SK-N-SH (cell line): Measurements from ENCODE around the gene OGDHL. TPM values are rescaled to one million over a fixed set of nuclear protein-coding genes. Genes with fewer than 3 reads are reported as not detected.

ENCODE experiments used
- CTCF ChIA-PET: fragments of 300-600, 350-600 bp; formaldehyde crosslinking; extraction: SDS; loops from one replicate; lab custom pipeline; 2021; lab: Yijun Ruan, JAX
- POLR2A ChIA-PET: fragments of 350-600 bp; sonication (Branson Sonifier 250); formaldehyde crosslinking; extraction: SDS; loops from one replicate; lab custom pipeline; 2020; ENCODE audit warnings: antibody characterized with exemption, inconsistent platforms; lab: Yijun Ruan, JAX
- DNase-seq: peaks from one replicate; pipeline ENCODE4 v3.0.0; 2012
- H2AFZ ChIP-seq: fragments of 200-600 bp; sonication (generic); 2 replicates; pipeline ENCODE4 v1.8.1; 2016; ENCODE audit warnings: antibody characterized with exemption, mild to moderate bottlenecking, low read depth
- H3F3A ChIP-seq: fragments of 200-600 bp; sonication (generic); replicated peaks from 2 replicates; pipeline ENCODE3; 2016; ENCODE audit warnings: antibody characterized with exemption, mild to moderate bottlenecking; ENCODE audit not compliant: insufficient read depth
- H3K27ac ChIP-seq, 2 experiments: fragments of 200-500 bp in 1 of 2; fragments of 200-600 bp in 1 of 2; sonication (Bioruptor generic) in 1 of 2; sonication (generic), shearing (Covaris generic) in 1 of 2; 2 replicates each; pipeline versions ENCODE4 v1.5.1 to v1.6.1; 2014 to 2016; ENCODE audit warnings: low read depth in 2 of 2, inconsistent platforms in 1 of 2, low read length in 1 of 2, mild to moderate bottlenecking in 1 of 2, mixed read lengths in 1 of 2
- H3K27me3 ChIP-seq: fragments of 200-600 bp; sonication (generic), shearing (Covaris generic); 2 replicates; pipeline ENCODE4 v1.6.1; 2016; ENCODE audit warnings: mixed run types; ENCODE audit not compliant: insufficient read depth
- H3K36me3 ChIP-seq, 2 experiments: fragments of 200-500 bp in 1 of 2; fragments of 200-600 bp in 1 of 2; sonication (Bioruptor generic) in 1 of 2; sonication (generic) in 1 of 2; replicated peaks in 1 of 2; 2 replicates each; pipeline versions ENCODE3 to v1.5.1; 2014 to 2016; ENCODE audit warnings: low read length in 1 of 2, mild to moderate bottlenecking in 1 of 2; ENCODE audit not compliant: insufficient read depth in 2 of 2, control insufficient read depth in 1 of 2
- H3K4me1 ChIP-seq, 2 experiments: fragments of 200-500 bp in 1 of 2; fragments of 200-600 bp in 1 of 2; sonication (Bioruptor generic) in 1 of 2; sonication (generic), shearing (Covaris generic) in 1 of 2; 2 replicates each; pipeline versions ENCODE4 v1.5.1 to v1.6.1; 2014 to 2016; ENCODE audit warnings: low read depth in 1 of 2, low read length in 1 of 2, mixed run types in 1 of 2; ENCODE audit not compliant: insufficient read depth in 2 of 2, control insufficient read depth in 1 of 2
- H3K4me2 ChIP-seq: fragments of 200-600 bp; sonication (generic), shearing (Covaris generic); 2 replicates; pipeline ENCODE4 v1.6.1; 2017; ENCODE audit warnings: mixed run types
- H3K4me3 ChIP-seq, 2 experiments: fragments of 200-500 bp in 1 of 2; fragments of 200-600 bp in 1 of 2; sonication (Bioruptor generic) in 1 of 2; sonication (generic), shearing (Covaris generic) in 1 of 2; 2 replicates each; pipeline versions ENCODE4 v1.5.1 to v1.8.1; 2014 to 2016; ENCODE audit warnings: low read depth in 2 of 2, inconsistent platforms in 1 of 2, low read length in 1 of 2, mild to moderate bottlenecking in 1 of 2, mixed read lengths in 1 of 2, moderate library complexity in 1 of 2
- H3K79me2 ChIP-seq: fragments of 200-600 bp; sonication (generic); 2 replicates; pipeline ENCODE4 v1.8.1; 2017; ENCODE audit warnings: mild to moderate bottlenecking; ENCODE audit not compliant: insufficient read depth
- H3K9ac ChIP-seq: fragments of 200-600 bp; sonication (generic); 2 replicates; pipeline ENCODE4 v1.6.1; 2017; ENCODE audit warnings: mixed run types
- H3K9me2 ChIP-seq: fragments of 200-600 bp; sonication (generic); 2 replicates; pipeline ENCODE4 v1.6.1; 2017; ENCODE audit warnings: mixed run types
- H3K9me3 ChIP-seq: fragments of 200-600 bp; sonication (generic); 2 replicates; pipeline ENCODE4 v1.6.1; 2017; ENCODE audit warnings: mixed run types, mild to moderate bottlenecking, moderate library complexity
- H4K20me1 ChIP-seq: fragments of 200-600 bp; sonication (generic); 2 replicates; pipeline ENCODE4 v1.6.1; 2017; ENCODE audit warnings: mild to moderate bottlenecking, mixed run types; ENCODE audit not compliant: insufficient read depth
- FOXJ3 ChIP-seq: sonication (generic); formaldehyde crosslinking; IDR thresholded peaks from 2 replicates; pipeline ENCODE4 v1.5.1; 2020; ENCODE audit warnings: mild to moderate bottlenecking, missing genetic modification reagents
- FOXM1 ChIP-seq: IDR thresholded peaks from 2 replicates; pipeline ENCODE4 v1.4.0; 2012; ENCODE audit warnings: low read depth, mild to moderate bottlenecking
- GATA2 ChIP-seq: sonication (generic); formaldehyde crosslinking; IDR thresholded peaks from 2 replicates; pipeline ENCODE4 v1.5.0; 2020; ENCODE audit warnings: mild to moderate bottlenecking, missing genetic modification reagents
- IRF3 ChIP-seq: fragments of 150-350 bp; IDR thresholded peaks from 2 replicates; pipeline ENCODE4 v1.6.1; 2016; ENCODE audit warnings: mild to moderate bottlenecking, low read depth, low read length
- MAX ChIP-seq: IDR thresholded peaks from 2 replicates; pipeline ENCODE4 v1.4.0; 2012; ENCODE audit warnings: low read depth
- MXI1 ChIP-seq: IDR thresholded peaks from 2 replicates; pipeline ENCODE4 v1.6.1; 2012; ENCODE audit warnings: mild to moderate bottlenecking, low read depth, low read length, improper control_type of control experiment
- NRF1 ChIP-seq: IDR thresholded peaks from 2 replicates; pipeline ENCODE4 v1.6.1; 2012; ENCODE audit warnings: low read depth, mild to moderate bottlenecking, low read length
- REST ChIP-seq: IDR thresholded peaks from 2 replicates; pipeline ENCODE4 v1.6.1; 2012; ENCODE audit warnings: mild to moderate bottlenecking, low read depth, low read length, moderate library complexity
- SIN3A ChIP-seq: IDR thresholded peaks from 2 replicates; pipeline ENCODE4 v1.6.1; 2012; ENCODE audit warnings: low read depth, mild to moderate bottlenecking, low read length, moderate library complexity, borderline replicate concordance
- SMC3 ChIP-seq: IDR thresholded peaks from 2 replicates; pipeline ENCODE4 v1.6.1; 2012; ENCODE audit warnings: low read depth, low read length, improper control_type of control experiment
- WGBS: methylation state at CpG from one replicate; pipeline ENCODE4 v1.1.6; 2017; ENCODE audit warnings: low lambda C conversion rate; 5-methylcytosine and 5-hydroxymethylcytosine counted together
- polyA plus RNA-seq, 3 experiments: library from polyadenylated mRNA; depleted of rRNA; stranded (reverse); fragments of >200 nt; gene quantifications; 2 replicates each; pipeline ENCODE4 v1.2.3, GENCODE V29; 2012

Gene OGDHL
- polyA plus RNA-seq, 1 of the 3 experiments (the other 2 are of a cell fraction): 25.4 TPM

- CTCF ChIA-PET: no interaction called here
These were observed 75.5 kb downstream of the OGDHL start for GRCh38 chr10:49686651-49687050.

More at GRCh38 chr10:49686651-49687050, 75.5 kb downstream of the OGDHL start:
- Histone ChIP-seq H3K79me2 (no peaks in the 10 kb centered on the region), H3F3A (no peaks in the 10 kb centered on the region), H3K9me3 (no peaks in the 10 kb centered on the region), H3K27me3 (no peaks in the 10 kb centered on the region), H3K9me2 (no peaks in the 10 kb centered on the region), H3K36me3 (no peaks in the 10 kb centered on the region), H4K20me1 (no peaks in the 10 kb centered on the region), H3K4me3 (no peak overlapping the region), H3K27ac (no peak overlapping the region), H3K4me1 (peaks cover 0 to 12% of the 10 kb centered on the region in 2 experiments; a peak in 1 of 4 replicates), H2AFZ (no peak overlapping the region), H3K9ac (no peak overlapping the region), H3K4me2 (no peak overlapping the region)
- TF ChIP-seq IRF3 (no peak), NRF1 (no peak), FOXJ3 (no peak), MAX (no peak), SIN3A (no peak), MXI1 (no peak), SMC3 (no peak), FOXM1 (no peak), REST (no peak), GATA2 (CRISPR knock-in tag) (no peak)
- DNase-seq: no peak
- WGBS: 29% methylated on average over 4 of the region's 4 CpGs
- POLR2A ChIA-PET: no interaction called here

Other genes with a start within 250 kb of the OGDHL start
- 4.5 and 6.2 TPM in 2 replicates for gene ERCC6, start 223.2 kb downstream of the OGDHL start, polyA plus RNA-seq (2012; rRNA removed)
- gene SLC18A3, start 152.0 kb downstream of the OGDHL start, polyA plus RNA-seq (2012; rRNA removed): 1.7 TPM in 2 replicates
- gene CHAT, start 148.3 kb downstream of the OGDHL start, polyA plus RNA-seq (2012; rRNA removed): 0.08 TPM in 1 of 2 replicates, not detected in the other
- gene C10orf53, start 82.7 kb downstream of the OGDHL start, polyA plus RNA-seq (2012; rRNA removed): 0.03 TPM in 1 of 2 replicates, not detected in the other
- 12.1 and 15.0 TPM in 2 replicates for gene PARG, start 179.7 kb upstream of the OGDHL start, polyA plus RNA-seq (2012; rRNA removed)
- gene TIMM23B, start 179.7 kb upstream of the OGDHL start, polyA plus RNA-seq (2012; rRNA removed): 17.4 and 23.3 TPM in 2 replicates
- gene AGAP6, start 226.1 kb upstream of the OGDHL start, polyA plus RNA-seq (2012; rRNA removed): 21.5 and 21.7 TPM in 2 replicates